ENCODE measurements around the gene SERPINA5.

GRCh38 chr14:94569381-94570001 lies 11.7 kb upstream of the SERPINA5 start:
- TF ChIP-seq CTCF (IDR thresholded peaks at IDR 0.05; ENCODE audit: low read length): no peak
- no peak for TF ChIP-seq EZH2 (optimal IDR thresholded peaks at IDR 0.05; ENCODE audit: low read depth, low read length)
